Adrenal gland (tissue), 12 donors: Measurements from ENCODE around the gene ZNF205. TPM values are rescaled to one million over a fixed set of nuclear protein-coding genes. Genes with fewer than 3 reads are reported as not detected.

Experiments used
- DNase-seq, 7 donors: peaks; one replicate each; pipeline ENCODE4 v3.0.0-alpha.2; 2019 to 2020
- H3K27ac ChIP-seq, 5 donors: fragments of 200-600 bp; sonication (generic) in 4 of 5; 1 replicate in 3 of 5; 2 replicates in 2 of 5; pipeline versions ENCODE4 v1.5.1 to v1.8.0; 2016 to 2020; ENCODE audit warnings: mild to moderate bottlenecking in 1 of 5
- H3K27me3 ChIP-seq: fragments of 200-600 bp; 2 replicates; pipeline ENCODE4 v1.8.0; 2021
- H3K36me3 ChIP-seq, 2 donors: fragments of 200-600 bp; replicated peaks in 1 of 2; 1 replicate in 1 of 2; 2 replicates in 1 of 2; pipeline versions ENCODE4 v1.5.1 to v1.8.0; 2018 to 2022
- H3K4me1 ChIP-seq, 2 donors: fragments of 200-600 bp; replicated peaks in 1 of 2; 1 replicate in 1 of 2; 2 replicates in 1 of 2; pipeline versions ENCODE4 v1.5.1 to v1.8.0; 2018 to 2021
- H3K4me3 ChIP-seq, 4 donors: fragments of 200-600 bp; sonication (generic) in 3 of 4; one replicate each; pipeline ENCODE4 v1.5.1; 2016 to 2018
- H3K9me3 ChIP-seq, 3 donors: fragments of 200-600 bp; sonication (generic) in 1 of 3; replicated peaks in 1 of 3; 1 replicate in 2 of 3; 2 replicates in 1 of 3; pipeline versions ENCODE4 v1.5.1 to v1.8.0; 2016 to 2021
- POLR2A ChIP-seq, 2 donors: fragments of 450-650 bp; IDR thresholded peaks; one replicate each; pipeline ENCODE4 v1.6.1; 2017; ENCODE audit warnings: antibody characterized with exemption in 2 of 2, mild to moderate bottlenecking in 2 of 2, moderate library complexity in 1 of 2
- WGBS, 4 donors: extraction: QIAGEN DNeasy Blood & Tissue Kit in 2 of 4; methylation state at CpG; one replicate each; pipeline versions ENCODE4 v1.1.5 to v1.1.7; 2013 to 2017; 5-methylcytosine and 5-hydroxymethylcytosine counted together
- intact Hi-C, 2 donors: fragments of 100-400 bp; cut with DNase I; formaldehyde crosslinking; loops; one replicate each; pipeline versions ENCODE4 v1.14.1 to v1.15.0; 2022 to 2023
- polyA plus RNA-seq, 3 donors: library from polyadenylated mRNA; stranded (reverse); fragments of 200-250 nt in 2 of 3; fragments of 350-450 nt in 1 of 3; fragmentation: Illumina TruSeq in 1 of 3; extraction: RNeasy Lipid Tissue Mini Kit (QIAGEN cat#74804) in 1 of 3; gene quantifications; one replicate each; pipeline ENCODE4 v1.2.3, GENCODE V29; 2013 to 2014
- total RNA-seq, 9 donors: library from RNA; depleted of rRNA in 4 of 9; stranded (reverse); fragments of >200 nt in 4 of 9; fragments of 120-200 nt in 1 of 9; fragmentation: NEBNext Ultra II Directional in 1 of 9; extraction: Animal tissue kit (Norgen Biotek cat#: 25700) in 1 of 9; gene quantifications; one replicate each; pipeline versions ENCODE4 v1.1.0 to v1.2.4, GENCODE V29; 2013 to 2023
- TF ChIP-seq, protein P1 (sequence below), 6 experiments: fragments of 450-650 bp in 4 of 6; fragments of 200-600 bp in 2 of 6; sonication (generic) in 1 of 6; IDR thresholded peaks; 1 replicate in 5 of 6; 2 replicates in 1 of 6; pipeline versions ENCODE4 v1.5.1 to v1.8.0; 2016 to 2021; ENCODE audit warnings: antibody characterized with exemption in 6 of 6, mild to moderate bottlenecking in 2 of 6, moderate library complexity in 1 of 6
- donor health status: healthy with polysubstance abuse.
- donor health status: Bipolar disorder and iron deficiency.
- donor health status: DM: yes; HTN: yes; CAD: no.
- donor health status: DM: no; HTN: no; CAD: no.
- donor health status: DM: no; HTN: no; CAD: no.
- donor health status: DM: yes; HTN: yes; CAD: no.

The ZNF205 gene
- total and polyA plus RNA-seq, 12 donors = 3.8 to 86.1 (median 15.2) TPM

DNA sequence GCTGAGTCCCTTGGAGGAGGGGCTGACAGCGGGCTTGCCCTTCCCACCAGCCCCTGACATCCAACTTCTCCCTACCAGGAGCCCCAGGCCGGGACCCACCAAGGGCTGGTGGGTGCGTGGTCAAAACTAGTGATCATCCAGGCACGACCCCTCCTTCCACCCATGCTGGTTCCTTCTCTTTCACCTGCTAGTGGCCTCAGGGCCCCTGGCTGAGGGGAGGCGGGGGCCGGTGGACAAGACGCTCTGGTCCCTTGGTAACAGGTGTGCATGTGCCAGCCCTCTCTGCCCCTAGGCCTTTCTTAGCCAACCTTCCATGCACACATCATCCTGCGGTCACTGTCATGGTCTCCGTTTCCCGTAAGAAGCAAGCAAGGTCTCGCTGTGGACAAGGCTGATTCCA lies 30.8 kb downstream of the ZNF205 start:
- Histone ChIP-seq H3K27me3 (no peaks in the 10 kb centered on the region), H3K36me3 (peaks cover 0 to 25% of the 10 kb centered on the region in 2 donors), H3K9me3 (no peaks in the 10 kb centered on the region), H3K4me1 (peaks cover 3 to 24% of the 10 kb centered on the region in 2 donors), H3K4me3 (no peak overlapping the region), H3K27ac (peak overlapping the region in 3 of 5 donors; percentile 3 to 93 (median 90))
- intact Hi-C loops = no loop called here
- TF ChIP-seq, protein P1, sequence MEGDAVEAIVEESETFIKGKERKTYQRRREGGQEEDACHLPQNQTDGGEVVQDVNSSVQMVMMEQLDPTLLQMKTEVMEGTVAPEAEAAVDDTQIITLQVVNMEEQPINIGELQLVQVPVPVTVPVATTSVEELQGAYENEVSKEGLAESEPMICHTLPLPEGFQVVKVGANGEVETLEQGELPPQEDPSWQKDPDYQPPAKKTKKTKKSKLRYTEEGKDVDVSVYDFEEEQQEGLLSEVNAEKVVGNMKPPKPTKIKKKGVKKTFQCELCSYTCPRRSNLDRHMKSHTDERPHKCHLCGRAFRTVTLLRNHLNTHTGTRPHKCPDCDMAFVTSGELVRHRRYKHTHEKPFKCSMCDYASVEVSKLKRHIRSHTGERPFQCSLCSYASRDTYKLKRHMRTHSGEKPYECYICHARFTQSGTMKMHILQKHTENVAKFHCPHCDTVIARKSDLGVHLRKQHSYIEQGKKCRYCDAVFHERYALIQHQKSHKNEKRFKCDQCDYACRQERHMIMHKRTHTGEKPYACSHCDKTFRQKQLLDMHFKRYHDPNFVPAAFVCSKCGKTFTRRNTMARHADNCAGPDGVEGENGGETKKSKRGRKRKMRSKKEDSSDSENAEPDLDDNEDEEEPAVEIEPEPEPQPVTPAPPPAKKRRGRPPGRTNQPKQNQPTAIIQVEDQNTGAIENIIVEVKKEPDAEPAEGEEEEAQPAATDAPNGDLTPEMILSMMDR (IDR thresholded peaks at IDR 0.05) = no peak
- no peak for TF ChIP-seq POLR2A (IDR thresholded peaks at IDR 0.05)
- WGBS, 4 donors = 62 to 82% (median 80%) methylated on average over 7 to 11 of the region's 11 CpGs
- no peak for DNase-seq

DNA sequence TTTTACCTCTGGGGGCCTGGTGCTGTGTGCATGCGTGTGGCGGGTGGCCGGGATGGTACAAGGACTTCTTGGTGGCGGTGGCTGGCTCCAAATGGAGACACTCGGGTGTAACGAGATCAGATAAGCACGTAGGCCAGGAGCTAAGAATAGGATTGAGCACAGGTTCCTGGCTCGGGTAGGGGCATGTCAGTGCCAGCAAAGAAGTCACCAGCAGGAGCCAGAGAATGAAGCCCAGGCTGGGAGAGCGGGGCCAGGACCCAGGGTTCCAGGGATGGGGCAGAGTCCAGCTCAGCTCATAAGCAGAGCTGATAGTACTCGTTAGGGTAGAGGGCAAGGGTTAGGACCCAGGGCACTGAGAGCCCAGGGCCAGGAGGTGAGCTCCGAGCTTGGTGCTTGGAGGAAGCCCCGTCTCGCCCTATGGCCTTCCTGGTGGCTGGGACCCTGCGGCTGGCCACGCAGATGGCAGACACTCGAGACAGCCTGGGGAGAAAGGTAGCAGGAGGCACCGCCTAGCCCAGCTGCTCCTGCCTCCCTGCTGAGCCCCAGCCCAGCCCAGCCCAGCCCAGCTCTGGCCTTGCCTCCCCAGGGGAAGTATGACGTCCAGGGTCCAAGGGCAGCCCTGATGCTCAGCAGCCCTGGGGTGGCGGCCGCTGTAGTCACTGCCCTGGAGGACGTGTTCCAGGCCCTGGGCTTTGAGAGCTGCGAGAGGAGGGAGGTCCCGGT lies 31.4 kb downstream of the ZNF205 start:
- Histone ChIP-seq H3K27me3 (no peaks in the 10 kb centered on the region), H3K4me1 (peaks cover 3 to 24% of the 10 kb centered on the region in 2 donors), H3K9me3 (no peaks in the 10 kb centered on the region), H3K36me3 (peaks cover 0 to 25% of the 10 kb centered on the region in 2 donors), H3K4me3 (no peak overlapping the region), H3K27ac (peak overlapping the region in 4 of 5 donors; percentile 3 to 93 (median 56))
- TF ChIP-seq POLR2A (IDR thresholded peaks at IDR 0.05) = peak in 1 of 2 donors; percentile 8
- TF ChIP-seq, protein P1 (IDR thresholded peaks at IDR 0.05) = no peak
- DNase-seq = peak; percentile 78 to 89 (median 84)
- intact Hi-C loops = no loop called here
- WGBS, 4 donors = 43 to 63% (median 44%) methylated on average over 10 to 23 of the region's 23 CpGs

DNA sequence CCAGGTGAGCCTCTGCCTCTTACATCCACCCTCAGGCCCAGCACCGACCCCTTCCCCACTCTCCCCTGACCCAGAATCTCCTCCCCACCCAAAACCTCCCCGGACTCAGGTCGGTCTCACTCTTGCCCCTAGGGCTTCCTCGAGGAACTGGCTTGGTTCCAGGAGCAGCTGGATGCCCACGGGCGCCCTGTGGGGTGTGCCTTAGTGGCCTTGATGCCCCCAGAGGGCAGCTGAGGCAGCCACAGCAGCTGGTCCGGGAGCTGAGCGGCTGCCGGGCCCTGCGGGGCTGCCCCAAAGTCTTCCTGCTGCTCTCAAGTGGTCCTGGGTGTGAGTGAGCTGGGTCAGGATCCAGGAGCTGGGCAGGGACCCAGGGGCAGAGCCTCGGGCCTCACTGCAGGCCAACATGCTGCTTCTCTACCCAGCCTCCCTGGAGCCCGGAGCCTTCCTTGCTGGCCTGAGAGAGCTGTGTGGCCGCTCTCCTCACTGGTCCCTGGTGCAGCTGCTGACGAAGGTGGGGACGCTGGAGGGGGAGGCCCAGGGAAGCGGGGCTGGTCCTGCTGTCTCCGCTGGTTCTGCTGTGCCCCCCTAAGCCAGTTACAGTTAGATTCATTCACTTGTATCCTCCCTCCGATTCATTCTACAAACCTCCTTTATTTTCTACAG lies 32.1 kb downstream of the ZNF205 start:
- no peak for TF ChIP-seq POLR2A (IDR thresholded peaks at IDR 0.05)
- TF ChIP-seq, protein P1 (IDR thresholded peaks at IDR 0.05) = no peak
- 54 to 71% (median 69%) methylated on average over 10 to 18 of the region's 18 CpGs for WGBS, 4 donors
- Histone ChIP-seq H3K4me1 (peaks cover 3 to 27% of the 10 kb centered on the region in 2 donors), H3K27ac (peak overlapping the region in 2 of 5 donors; percentile 90 to 93), H3K4me3 (no peak overlapping the region), H3K9me3 (no peaks in the 10 kb centered on the region), H3K27me3 (no peaks in the 10 kb centered on the region), H3K36me3 (peaks cover 0 to 18% of the 10 kb centered on the region in 2 donors)
- intact Hi-C loops = no loop called here
- no peak for DNase-seq

DNA sequence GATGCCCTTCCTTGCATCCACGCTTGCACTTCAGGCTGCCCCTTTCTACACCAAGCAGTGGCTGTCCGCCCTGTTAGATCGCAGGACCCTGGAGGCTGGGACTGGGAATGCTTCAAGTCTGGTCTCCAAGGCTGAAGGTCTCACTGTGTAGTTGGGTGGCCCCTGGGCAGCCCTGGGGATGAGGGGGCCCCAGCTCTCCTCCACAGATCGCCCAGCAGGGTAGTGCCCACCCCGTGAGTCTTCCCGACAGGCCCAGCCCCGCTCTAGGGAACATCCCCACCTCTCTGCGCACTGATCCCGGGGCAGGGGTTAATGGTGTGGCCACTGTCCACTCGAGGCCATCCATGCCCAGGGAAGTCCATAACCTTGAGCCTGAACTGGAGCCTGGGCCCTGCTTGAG lies 32.8 kb downstream of the ZNF205 start:
- Histone ChIP-seq H3K27me3 (no peaks in the 10 kb centered on the region), H3K4me3 (no peak overlapping the region), H3K27ac (no peak overlapping the region), H3K4me1 (peaks cover 3 to 32% of the 10 kb centered on the region in 2 donors), H3K36me3 (peaks cover 0 to 13% of the 10 kb centered on the region in 2 donors), H3K9me3 (no peaks in the 10 kb centered on the region)
- DNase-seq = no peak
- WGBS, 4 donors = 77 to 88% (median 84%) methylated on average over 4 to 10 of the region's 10 CpGs
- TF ChIP-seq, protein P1 (IDR thresholded peaks at IDR 0.05) = no peak
- TF ChIP-seq POLR2A (IDR thresholded peaks at IDR 0.05) = no peak
- intact Hi-C loops = no loop called here
